ENCODE measurements around the gene TSPYL2. TPM values are rescaled to one million over a fixed set of nuclear protein-coding genes. Genes with fewer than 3 reads are reported as not detected.

Gene TSPYL2
- total RNA-seq, 4 donors from 2014 or later = 15.7 to 41.6 (median 23.1) TPM

GRCh38 chrX:53076671-53077070 lies 5.5 kb upstream of the TSPYL2 start:
- in situ Hi-C loops (cut with MboI; ENCODE audit: low pct_ligation_motif_present in 1 of 4, low pct_unique_long_range_greater_than_20kb in 1 of 4, low sequenced_read_pairs in 3 of 4) (no loop called here), intact Hi-C loops (cut with DNase I; ENCODE audit: low total_unique reads) (no loop called here)
- no peak overlapping the region for H3K4me3 ChIP-seq
- peaks cover 0 to 6% (median 0%) of the 10 kb centered on the region in 4 donors for H3K4me1 ChIP-seq
- TF ChIP-seq CTCF (IDR thresholded peaks at IDR 0.05) (no peak), POLR2A (IDR thresholded peaks at IDR 0.05) (no peak), POLR2AphosphoS5 (IDR thresholded peaks at IDR 0.05) (no peak), EP300 (IDR thresholded peaks at IDR 0.05; ENCODE audit: low read depth) (no peak)
- H3K27ac ChIP-seq = no peak overlapping the region
- no peak for DNase-seq
- H3K9me3 ChIP-seq = no peaks in the 10 kb centered on the region
- WGBS, 2 donors (ENCODE audit: low coverage in 1 of 2) = 93% methylated on average over 21 of the region's 21 CpGs; no CpG with 5 or more reads in 1 of the 2 donors
- H3K27me3 ChIP-seq = no peaks in the 10 kb centered on the region
- H3K36me3 ChIP-seq = no peaks in the 10 kb centered on the region

GRCh38 chrX:53077207-53078197 lies 4.7 kb upstream of the TSPYL2 start:
- no peak for DNase-seq
- WGBS, 2 donors (ENCODE audit: low coverage in 1 of 2) = 94% methylated on average over 25 of the region's 27 CpGs; no CpG with 5 or more reads in 1 of the 2 donors
- Histone ChIP-seq H3K4me3 (no peak overlapping the region), H3K36me3 (no peaks in the 10 kb centered on the region), H3K9me3 (no peaks in the 10 kb centered on the region), H3K27ac (no peak overlapping the region), H3K27me3 (no peaks in the 10 kb centered on the region), H3K4me1 (peaks cover 0 to 2% (median 0%) of the 10 kb centered on the region in 4 donors)
- intact Hi-C loops (cut with DNase I; ENCODE audit: low total_unique reads) = no loop called here
- in situ Hi-C loops (cut with MboI; ENCODE audit: low pct_ligation_motif_present in 1 of 4, low pct_unique_long_range_greater_than_20kb in 1 of 4, low sequenced_read_pairs in 3 of 4) = no loop called here
- no peak for TF ChIP-seq POLR2A (IDR thresholded peaks at IDR 0.05)
- no peak for TF ChIP-seq POLR2AphosphoS5 (IDR thresholded peaks at IDR 0.05)
- TF ChIP-seq CTCF (IDR thresholded peaks at IDR 0.05) = no peak
- TF ChIP-seq EP300 (IDR thresholded peaks at IDR 0.05; ENCODE audit: low read depth) = no peak

GRCh38 chrX:53078943-53079342 lies 3.2 kb upstream of the TSPYL2 start:
- no peak for TF ChIP-seq POLR2AphosphoS5 (IDR thresholded peaks at IDR 0.05)
- H3K9me3 ChIP-seq = no peaks in the 10 kb centered on the region
- in situ Hi-C loops (cut with MboI; ENCODE audit: low pct_ligation_motif_present in 1 of 4, low pct_unique_long_range_greater_than_20kb in 1 of 4, low sequenced_read_pairs in 3 of 4) = no loop called here
- no peaks in the 10 kb centered on the region for H3K27me3 ChIP-seq
- DNase-seq = no peak
- no peaks in the 10 kb centered on the region for H3K4me1 ChIP-seq
- no peaks in the 10 kb centered on the region for H3K36me3 ChIP-seq
- H3K27ac ChIP-seq = no peak overlapping the region
- H3K4me3 ChIP-seq = no peak overlapping the region
- intact Hi-C loops (cut with DNase I; ENCODE audit: low total_unique reads) = no loop called here
- WGBS, 2 donors (ENCODE audit: low coverage in 1 of 2) = 93% methylated on average over 1 of the region's 1 CpG; no CpG with 5 or more reads in 1 of the 2 donors

GRCh38 chrX:53080628-53081580 lies 1.3 kb upstream of the TSPYL2 start:
- WGBS, 2 donors (ENCODE audit: low coverage in 1 of 2) = 0 to 47% methylated on average over 1 to 12 of the region's 17 CpGs
- H3K27me3 ChIP-seq = no peaks in the 10 kb centered on the region
- no peak for DNase-seq
- TF ChIP-seq EP300 (IDR thresholded peaks at IDR 0.05; ENCODE audit: low read depth) (no peak), CTCF (IDR thresholded peaks at IDR 0.05) (no peak), POLR2AphosphoS5 (IDR thresholded peaks at IDR 0.05) (no peak), POLR2A (IDR thresholded peaks at IDR 0.05) (no peak)
- intact Hi-C loops (cut with DNase I; ENCODE audit: low total_unique reads) (no loop called here), in situ Hi-C loops (cut with MboI; ENCODE audit: low pct_ligation_motif_present in 1 of 4, low pct_unique_long_range_greater_than_20kb in 1 of 4, low sequenced_read_pairs in 3 of 4) (no loop called here)
- peaks cover 0 to 6% (median 0%) of the 10 kb centered on the region in 4 donors for H3K4me1 ChIP-seq
- H3K4me3 ChIP-seq = peak overlapping the region in 2 of 4 donors; percentile 82 to 84
- peak overlapping the region; percentile 73 to 89 (median 84) for H3K27ac ChIP-seq
- H3K9me3 ChIP-seq = no peaks in the 10 kb centered on the region
- H3K36me3 ChIP-seq = no peaks in the 10 kb centered on the region

Data from transverse colon (tissue), 4 donors.